Inflammatory macrophage treated with lipopolysaccharide for 4 hours (primary cell): ENCODE measurements around the gene MCOLN3.
"Not testable (repeated sequence)": the region's sequence is repeated elsewhere in the genome, so short reads cannot be mapped to it uniquely, and the experiment has no call there.

ENCODE experiments used
- DNase-seq: peaks from one replicate; pipeline ENCODE4 v3.0.0-alpha.2; 2020

Gene MCOLN3

GRCh38 chr1:85047472-85048295 is 616 bp downstream of the MCOLN3 start:
- DNase-seq: peak; percentile 12

DNA sequence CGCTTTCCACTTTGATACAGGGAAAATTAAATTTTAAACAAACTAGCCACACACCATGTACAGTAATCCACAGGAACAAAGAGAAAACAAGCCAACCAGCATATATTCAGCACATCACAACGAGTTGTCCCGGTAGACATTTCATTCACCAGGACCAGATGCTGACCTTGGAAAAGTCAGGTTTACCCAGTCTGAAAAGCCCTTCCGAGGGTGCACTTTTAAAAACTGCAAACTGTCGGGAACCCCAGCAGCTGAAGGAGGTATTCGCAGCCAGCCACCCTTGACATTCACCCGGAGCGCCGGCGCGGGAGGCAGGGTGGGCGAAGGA is 1.2 kb downstream of the MCOLN3 start:
- no peak for DNase-seq

GRCh38 chr1:85042413-85042812 is 5.9 kb downstream of the MCOLN3 start:
- DNase-seq: no peak

DNA sequence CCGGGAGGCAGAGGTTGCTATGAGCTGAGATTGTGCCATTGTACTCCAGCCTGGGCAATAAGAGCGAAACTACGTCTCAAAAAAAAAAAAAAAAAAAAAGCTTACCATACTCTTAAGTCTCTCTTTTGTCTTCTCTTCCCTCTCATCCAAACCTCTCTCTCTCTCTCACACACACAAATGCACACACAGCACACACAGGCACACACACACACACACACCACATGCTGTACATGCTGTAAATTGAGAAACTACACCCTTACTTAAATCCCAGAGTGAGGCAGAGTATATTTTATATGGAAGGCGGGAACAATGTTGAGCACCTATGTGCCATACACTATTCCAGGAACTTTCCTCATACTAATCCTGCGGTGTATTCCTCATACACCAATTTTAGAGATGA is 6.5 kb downstream of the MCOLN3 start:
- no peak for DNase-seq

- DNase-seq: no peak
These were observed 15.1 kb downstream of the MCOLN3 start for GRCh38 chr1:85033221-85033620.

GRCh38 chr1:85030536-85030935 is 17.8 kb downstream of the MCOLN3 start:
- no peak for DNase-seq

DNA sequence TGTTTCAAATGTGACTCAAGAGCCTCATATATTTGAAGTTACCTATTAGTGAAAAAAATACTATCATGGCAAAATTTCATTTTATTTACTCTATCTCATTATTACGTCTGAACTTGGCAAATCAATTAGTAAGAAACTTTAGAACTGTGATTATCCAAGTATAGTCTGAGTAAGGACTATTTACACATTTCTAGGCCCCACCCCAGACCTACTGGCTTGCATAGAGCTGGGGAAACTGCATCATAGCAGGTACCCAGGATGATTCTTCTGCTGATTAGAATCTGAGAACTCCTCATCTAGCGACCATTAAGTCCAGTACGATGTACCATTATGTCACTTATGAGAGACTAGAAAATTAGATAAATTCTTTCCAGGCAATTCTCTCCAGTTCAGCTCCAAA is 20.1 kb downstream of the MCOLN3 start:
- DNase-seq: no peak

- peak; percentile 39 for DNase-seq
These were observed 20.9 kb downstream of the MCOLN3 start for GRCh38 chr1:85027242-85027983.

DNA sequence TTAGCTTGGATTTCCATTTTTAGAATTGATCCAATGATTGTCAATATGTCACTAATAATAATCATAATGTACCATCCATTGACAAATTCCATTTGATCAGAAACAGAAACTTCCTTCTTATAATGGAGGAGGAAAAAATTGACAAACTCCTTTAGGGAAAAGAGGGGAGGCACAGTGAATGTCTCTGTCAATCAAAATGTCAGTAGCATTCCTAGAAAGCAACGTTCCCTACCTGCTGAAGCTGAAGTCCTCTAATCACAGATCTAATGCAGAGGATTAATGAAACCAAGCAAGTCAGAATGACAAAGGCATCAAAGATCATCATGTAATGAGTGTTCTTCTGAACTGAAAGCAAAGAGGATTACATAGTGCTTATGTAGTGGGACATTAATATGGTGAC is 22.4 kb downstream of the MCOLN3 start:
- DNase-seq: no peak

DNA sequence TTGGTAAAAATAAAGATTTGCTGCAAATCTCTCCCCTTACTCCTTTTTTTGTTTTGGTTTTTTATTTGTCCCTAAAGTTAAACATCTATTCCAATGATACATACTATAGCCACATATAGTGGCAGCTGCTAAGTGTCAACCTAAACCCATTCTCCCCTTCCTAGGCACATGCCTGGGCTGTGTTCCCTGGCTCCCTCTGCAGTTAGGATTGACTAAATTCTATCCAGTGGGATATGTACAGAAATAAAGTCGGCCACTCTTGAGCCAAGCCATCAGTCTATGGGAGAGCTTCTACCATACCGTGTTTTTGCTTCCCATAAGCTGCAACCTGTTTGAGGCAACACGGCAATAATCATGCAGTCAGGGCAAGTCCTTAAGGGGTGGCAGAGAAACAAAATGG is 23.6 kb downstream of the MCOLN3 start:
- peak; percentile 3 for DNase-seq

- DNase-seq: no peak
These were observed 25.6 kb downstream of the MCOLN3 start for GRCh38 chr1:85022700-85023099.

DNA sequence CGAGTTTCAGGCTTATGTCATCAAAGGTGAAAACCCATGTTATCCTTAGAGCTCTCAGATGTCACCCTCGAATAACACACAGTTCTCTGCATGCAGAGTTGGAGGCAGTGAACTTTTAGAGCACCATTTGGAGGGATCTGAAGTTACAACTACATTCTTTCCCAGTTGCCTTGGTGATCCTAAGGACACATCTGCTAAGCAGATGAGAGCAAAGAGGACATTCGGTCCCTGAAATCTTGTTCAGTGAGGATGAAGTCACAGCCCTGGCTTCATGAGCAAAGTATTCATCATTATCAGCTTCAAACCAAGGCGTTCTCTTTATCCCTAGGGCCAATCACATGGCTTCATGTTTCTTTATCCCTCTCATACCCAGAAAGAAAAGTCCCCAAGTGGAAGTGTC is 28.3 kb downstream of the MCOLN3 start:
- DNase-seq: no peak

DNA sequence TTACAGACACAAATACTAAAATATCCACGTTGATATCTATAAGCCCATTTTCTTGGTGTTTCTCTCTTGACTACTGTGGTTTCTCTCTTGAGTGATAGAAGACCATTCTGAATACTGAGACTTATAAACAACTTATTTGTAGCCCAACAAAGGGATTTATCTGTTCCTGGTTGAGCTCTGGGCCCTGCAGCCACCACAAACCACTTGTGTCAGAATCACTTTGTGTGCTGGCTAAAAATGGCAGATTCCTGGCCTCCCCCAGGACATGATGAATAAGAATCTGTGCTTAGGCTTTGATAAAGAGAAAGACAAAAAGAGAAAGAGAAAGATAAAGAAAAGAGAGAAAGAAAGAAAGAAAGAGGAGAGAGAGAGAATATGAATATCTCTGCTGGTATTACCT is 32.5 kb downstream of the MCOLN3 start:
- no peak for DNase-seq

GRCh38 chr1:85005641-85006040 is 42.7 kb downstream of the MCOLN3 start:
- DNase-seq: not testable (repeated sequence)

DNA sequence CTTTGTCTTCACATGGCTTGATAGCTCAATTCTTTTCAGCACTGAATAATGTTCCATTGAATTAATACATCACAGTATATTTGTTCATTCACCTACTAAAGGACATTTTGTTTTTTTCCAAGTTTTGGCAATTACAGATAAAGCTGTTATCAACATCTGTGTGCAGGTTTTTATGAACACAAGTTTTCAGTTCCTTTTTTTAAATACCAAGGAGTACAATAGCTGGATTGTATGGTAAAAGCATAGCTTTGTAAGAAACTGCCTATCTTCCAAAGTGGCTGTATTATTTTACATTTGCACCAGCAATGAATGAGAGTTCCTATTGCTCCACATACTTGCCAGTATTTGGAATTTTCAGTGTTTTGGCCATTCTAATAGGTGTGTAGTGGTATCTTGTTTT is 46.6 kb downstream of the MCOLN3 start:
- no peak for DNase-seq

DNA sequence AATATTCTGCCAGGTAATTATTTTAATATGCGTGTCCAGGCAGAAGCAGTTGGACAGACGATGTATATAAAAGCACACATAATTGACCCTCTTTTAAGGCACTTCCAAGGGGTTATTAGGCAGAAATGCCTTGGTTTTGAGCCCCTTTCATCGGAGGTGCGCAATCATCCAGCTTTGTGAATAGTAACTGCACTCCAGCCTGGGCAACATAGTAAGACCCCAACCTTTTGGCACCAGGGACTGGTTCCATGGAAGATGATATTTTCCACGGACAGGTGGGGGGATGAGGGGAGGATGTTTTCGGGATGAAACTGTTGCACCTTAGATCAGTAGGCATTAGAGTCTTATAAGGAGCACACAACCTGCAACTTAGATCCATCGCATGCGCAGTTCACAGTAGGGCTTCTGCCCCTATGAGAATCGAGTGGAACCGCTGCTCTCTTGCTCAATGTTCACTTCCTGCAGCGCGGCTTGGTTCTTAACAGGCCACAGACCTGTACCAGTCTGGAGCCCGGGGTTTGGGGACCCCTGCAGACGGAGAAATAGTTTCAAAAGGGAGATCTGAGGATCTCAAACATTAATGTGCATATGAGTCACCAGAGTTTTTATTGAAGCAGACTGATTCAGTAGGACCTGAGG is 49.5 kb downstream of the MCOLN3 start:
- DNase-seq: peak; percentile 50

- DNase-seq: peak; percentile 43
These were observed 50.4 kb downstream of the MCOLN3 start for GRCh38 chr1:84997667-84998600.

- peak; percentile 54 for DNase-seq
These were observed 51.2 kb downstream of the MCOLN3 start, which contains the start of gene MCOLN2 for GRCh38 chr1:84996846-84997666. MCOLN2 (minus strand) TSS chr1:84997113; CDS start chr1:84996872, 241 bp downstream.

GRCh38 chr1:84995484-84996334 is 52.6 kb downstream of the MCOLN3 start:
- DNase-seq: peak; percentile 77

- DNase-seq: peak; percentile 89
These were observed 57.0 kb downstream of the MCOLN3 start for GRCh38 chr1:84991097-84991920.
